Muscle layer of colon (tissue), 2 donors: ENCODE measurements around the gene XAGE3.
"Not testable (repeated sequence)": the region's sequence is repeated elsewhere in the genome, so short reads cannot be mapped to it uniquely, and the experiment has no call there.

ENCODE experiments used
- H3K27ac ChIP-seq: one replicate; pipeline ENCODE4 v1.7.0; 2013; ENCODE audit warnings: low read depth, mild to moderate bottlenecking, low read length, moderate library complexity
- H3K27me3 ChIP-seq, 2 donors: one replicate each; pipeline ENCODE4 v1.7.0; 2013; ENCODE audit warnings: low read length in 2 of 2, mild to moderate bottlenecking in 2 of 2; ENCODE audit not compliant: insufficient read depth in 2 of 2, control insufficient read depth in 1 of 2
- H3K36me3 ChIP-seq: one replicate; pipeline ENCODE4 v1.7.0; 2013; ENCODE audit warnings: mild to moderate bottlenecking, low read length; ENCODE audit not compliant: insufficient read depth
- H3K4me1 ChIP-seq: one replicate; pipeline ENCODE4 v1.7.0; 2013; ENCODE audit warnings: mild to moderate bottlenecking, low read length; ENCODE audit not compliant: insufficient read depth
- H3K4me3 ChIP-seq, 2 donors: one replicate each; pipeline ENCODE4 v1.7.0; 2013; ENCODE audit warnings: low read length in 2 of 2, low read depth in 1 of 2, mild to moderate bottlenecking in 1 of 2, moderate library complexity in 1 of 2
- H3K9ac ChIP-seq: one replicate; pipeline ENCODE4 v1.7.0; 2013; ENCODE audit warnings: low read length
- H3K9me3 ChIP-seq: one replicate; pipeline ENCODE4 v1.7.0; 2013; ENCODE audit warnings: mild to moderate bottlenecking, low read length
- donor health status: abdominal sarcoma.
- donor health status: Adenocarcinoma of cecum.

XAGE3 gene, protein sequence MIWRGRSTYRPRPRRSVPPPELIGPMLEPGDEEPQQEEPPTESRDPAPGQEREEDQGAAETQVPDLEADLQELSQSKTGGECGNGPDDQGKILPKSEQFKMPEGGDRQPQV

DNA sequence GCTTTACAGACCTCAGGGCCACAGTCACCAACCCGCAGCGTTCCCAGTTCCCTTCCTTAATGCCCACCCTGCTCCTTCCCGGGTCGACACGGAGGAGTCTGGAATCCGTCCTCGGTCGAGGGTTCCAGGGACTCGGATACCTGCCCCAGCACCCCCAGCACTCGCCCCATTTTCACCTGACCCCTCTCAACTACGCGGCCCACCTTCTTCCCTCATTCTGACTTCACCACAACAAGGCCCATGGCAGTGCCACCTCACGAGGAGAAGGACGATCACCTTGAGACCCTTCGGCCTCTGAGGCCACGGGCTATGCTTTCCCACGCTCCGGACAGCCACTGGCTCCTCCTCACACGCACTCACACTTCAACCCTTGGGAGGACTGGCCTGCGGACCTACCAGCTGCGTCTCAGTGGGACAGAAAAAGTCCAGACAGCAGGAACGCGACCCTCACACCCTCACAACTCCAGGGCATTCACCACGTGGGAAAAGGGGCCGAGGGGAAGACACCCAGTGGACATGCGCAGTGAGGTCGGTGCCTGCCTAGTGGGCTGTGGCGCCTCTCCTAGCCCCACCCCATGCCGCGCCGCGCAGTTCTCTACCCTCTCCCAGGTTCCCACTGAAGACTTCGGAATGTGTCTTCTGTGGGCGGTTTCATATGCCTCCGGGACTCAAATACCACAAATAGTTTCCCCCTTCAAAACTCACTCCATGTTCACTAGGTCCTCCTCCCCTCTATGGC lies at the start of gene XAGE3:
XAGE3 (minus strand) TSS at position 474 of the 739 bp plus-strand sequence. CDS start 950 bp downstream, outside the sequence.
- Histone ChIP-seq H3K9me3 (no peaks in the 10 kb centered on the region), H3K36me3 (no peaks in the 10 kb centered on the region), H3K27ac (no peak within 1 kb of the TSS), H3K9ac (no peak within 1 kb of the TSS), H3K4me3 (no peak within 1 kb of the TSS), H3K27me3 (peaks cover 0 to 8% of the 10 kb centered on the region in 2 donors), H3K4me1 (no peaks in the 10 kb centered on the region)

GRCh38 chrX:52914704-52915103 lies 46.8 kb upstream of the XAGE3 start:
- not testable (repeated sequence) for H3K9me3 ChIP-seq, H3K27ac ChIP-seq, H3K36me3 ChIP-seq, H3K4me1 ChIP-seq, H3K27me3 ChIP-seq, H3K4me3 ChIP-seq, H3K9ac ChIP-seq

DNA sequence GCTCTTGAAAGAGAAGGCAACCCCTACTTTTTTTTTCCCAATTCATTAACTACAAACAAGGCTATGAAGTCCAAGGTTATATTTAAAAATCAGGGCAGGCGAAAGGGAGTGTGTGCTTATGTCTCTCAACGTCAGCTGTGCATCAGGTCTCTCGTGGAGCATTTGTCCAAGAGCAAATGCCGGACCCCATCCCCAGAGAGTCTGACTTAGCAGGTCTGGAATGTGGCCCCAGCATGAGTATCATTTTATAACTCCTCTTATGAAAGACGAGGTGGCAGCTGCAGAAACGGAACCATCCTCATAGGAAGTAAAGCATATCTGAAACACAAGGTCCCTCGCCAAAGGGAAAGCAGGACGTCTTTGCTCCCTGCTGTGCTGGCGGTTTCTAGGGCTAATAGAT lies 45.8 kb upstream of the XAGE3 start:
- H3K9me3 ChIP-seq, H3K9ac ChIP-seq, H3K27ac ChIP-seq, H3K36me3 ChIP-seq, H3K27me3 ChIP-seq, H3K4me1 ChIP-seq, H3K4me3 ChIP-seq: not testable (repeated sequence)

GRCh38 chrX:52909313-52909969 lies 41.6 kb upstream of the XAGE3 start:
- not testable (repeated sequence) for H3K27me3 ChIP-seq, H3K36me3 ChIP-seq, H3K4me3 ChIP-seq, H3K4me1 ChIP-seq, H3K27ac ChIP-seq, H3K9me3 ChIP-seq, H3K9ac ChIP-seq

DNA sequence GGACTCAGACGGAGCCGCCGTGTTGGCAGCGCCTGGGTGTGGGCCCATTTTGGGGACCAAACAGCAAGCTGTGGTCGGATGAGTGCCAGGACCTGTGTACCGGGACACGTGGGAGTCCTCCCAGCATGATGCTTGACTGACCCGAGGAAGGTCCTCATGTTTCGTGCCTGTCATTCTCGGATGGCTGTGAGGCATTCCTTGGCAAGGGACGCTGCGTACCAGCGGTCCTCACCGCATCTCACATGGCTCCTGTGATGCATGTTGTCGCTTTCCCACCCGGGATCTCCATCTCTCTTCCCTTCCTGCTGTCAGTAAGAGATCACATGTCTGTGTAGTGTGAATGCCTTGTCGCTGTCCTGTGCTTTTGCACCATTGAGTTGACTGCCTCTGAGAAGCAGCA lies 40.0 kb upstream of the XAGE3 start:
- H3K9ac ChIP-seq, H3K4me1 ChIP-seq, H3K36me3 ChIP-seq, H3K9me3 ChIP-seq, H3K27ac ChIP-seq, H3K27me3 ChIP-seq, H3K4me3 ChIP-seq: not testable (repeated sequence)

GRCh38 chrX:52907137-52907536 lies 39.3 kb upstream of the XAGE3 start:
- not testable (repeated sequence) for H3K36me3 ChIP-seq, H3K9me3 ChIP-seq, H3K27me3 ChIP-seq, H3K4me1 ChIP-seq, H3K27ac ChIP-seq, H3K9ac ChIP-seq, H3K4me3 ChIP-seq

DNA sequence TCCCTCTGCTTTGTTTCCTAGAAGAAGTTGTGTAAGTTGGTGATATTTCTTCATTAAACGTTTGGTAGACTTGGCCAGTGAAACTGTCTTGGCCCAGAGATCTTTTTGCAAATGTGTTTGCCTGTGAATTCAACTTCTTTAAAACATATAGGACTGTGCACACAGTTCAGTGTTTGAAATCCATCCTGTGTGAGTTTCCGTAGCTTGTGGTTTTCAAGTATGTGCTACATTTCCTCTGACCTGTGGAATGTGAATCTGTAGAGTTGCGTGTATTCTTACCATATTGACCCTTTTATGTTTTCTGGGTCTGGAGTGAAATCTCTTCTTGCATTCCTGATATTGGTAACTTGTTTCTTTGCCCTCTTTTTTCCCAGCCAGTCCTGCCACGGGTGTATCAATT lies 38.2 kb upstream of the XAGE3 start:
- not testable (repeated sequence) for H3K27ac ChIP-seq, H3K4me3 ChIP-seq, H3K4me1 ChIP-seq, H3K36me3 ChIP-seq, H3K9ac ChIP-seq, H3K9me3 ChIP-seq, H3K27me3 ChIP-seq

DNA sequence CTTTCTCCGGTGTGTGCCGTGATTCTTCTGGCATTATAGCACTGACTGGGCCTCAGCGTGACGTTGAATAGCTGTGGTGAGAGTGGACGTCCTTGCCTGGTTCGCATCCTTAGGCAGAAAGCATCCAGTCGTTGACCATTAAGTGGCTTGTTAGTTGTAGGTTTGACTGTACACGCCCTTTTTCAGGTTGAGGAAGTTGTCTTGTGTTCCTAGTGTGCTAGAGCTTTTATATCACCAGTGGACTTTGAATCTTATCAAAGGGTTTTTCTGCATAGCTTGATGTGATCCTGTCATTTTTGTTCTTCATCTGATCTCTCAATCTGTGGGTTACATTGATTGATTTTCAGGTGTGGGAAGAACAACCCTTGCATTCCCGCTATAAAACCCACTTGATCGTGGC lies 37.6 kb upstream of the XAGE3 start:
- not testable (repeated sequence) for H3K4me3 ChIP-seq, H3K36me3 ChIP-seq, H3K9me3 ChIP-seq, H3K27me3 ChIP-seq, H3K27ac ChIP-seq, H3K4me1 ChIP-seq, H3K9ac ChIP-seq

DNA sequence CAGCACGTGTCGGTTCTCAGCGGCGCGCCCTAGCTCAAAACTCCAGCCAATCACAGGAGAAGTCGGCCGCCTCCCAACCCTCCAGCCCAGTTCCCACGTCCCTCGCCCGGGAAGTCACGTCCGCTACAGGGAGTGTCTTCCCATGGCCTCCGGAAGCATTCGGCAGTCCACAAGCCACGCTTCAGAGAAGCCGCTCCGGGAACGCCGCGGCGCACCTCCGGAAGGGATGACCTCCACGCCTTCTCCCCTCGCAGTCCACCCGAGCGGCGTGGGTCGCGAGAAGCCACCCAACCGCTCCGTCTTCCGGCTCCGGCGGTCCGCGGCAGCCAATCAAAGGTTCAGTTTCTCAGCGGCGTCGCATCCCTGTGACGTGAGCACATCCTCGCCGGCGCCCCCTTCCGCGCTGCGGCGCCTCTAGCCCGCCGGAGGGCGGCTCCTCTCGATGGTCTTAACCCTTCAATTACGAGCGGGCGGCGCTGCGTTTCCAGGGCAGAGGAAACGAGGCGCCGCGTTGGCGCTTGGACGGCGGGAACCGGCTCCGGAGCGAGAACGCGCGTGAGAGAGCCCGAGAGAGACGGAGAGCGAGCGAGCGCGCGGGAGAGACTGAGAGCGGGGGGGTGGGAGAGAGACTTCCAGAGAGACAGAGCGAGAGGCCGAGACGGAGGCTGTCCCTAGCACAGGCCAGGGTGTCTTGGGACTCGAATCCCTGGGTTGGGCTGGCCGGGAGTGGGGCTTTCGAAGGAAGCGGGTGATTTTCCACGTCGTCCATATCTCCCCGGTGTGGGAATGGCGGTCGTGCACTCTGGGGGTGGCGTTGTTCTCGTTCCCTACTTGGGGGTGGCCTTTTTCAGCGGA lies 29.2 kb upstream of the XAGE3 start, which contains the start of gene FAM156B:
FAM156B (plus strand) TSS at position 476 of the 855 bp plus-strand sequence. CDS start 9,896 bp downstream, outside the sequence.
- H3K4me3 ChIP-seq, H3K27ac ChIP-seq, H3K27me3 ChIP-seq, H3K36me3 ChIP-seq, H3K9me3 ChIP-seq, H3K4me1 ChIP-seq, H3K9ac ChIP-seq: not testable (repeated sequence)

DNA sequence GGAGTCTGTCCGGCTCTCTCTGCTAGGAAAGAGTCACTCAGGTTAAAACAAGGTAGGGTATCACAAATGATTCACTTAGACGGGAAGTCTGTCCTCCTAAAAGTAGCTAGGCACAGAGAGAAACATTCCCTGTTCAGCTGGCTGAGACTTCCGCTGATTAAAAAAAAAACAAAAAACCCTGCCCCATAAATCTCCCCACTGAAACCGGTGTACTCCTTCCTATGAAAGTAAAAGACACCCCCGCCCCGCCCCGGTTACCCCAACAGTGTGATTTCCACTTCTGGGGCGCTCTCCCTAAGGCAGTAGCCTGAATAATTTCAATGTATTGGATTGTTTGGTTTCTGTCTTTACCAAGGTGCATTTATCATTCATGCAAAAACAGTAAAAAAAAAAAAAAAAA lies 28.6 kb upstream of the XAGE3 start:
- not testable (repeated sequence) for H3K9me3 ChIP-seq, H3K27me3 ChIP-seq, H3K27ac ChIP-seq, H3K4me3 ChIP-seq, H3K9ac ChIP-seq, H3K4me1 ChIP-seq, H3K36me3 ChIP-seq

DNA sequence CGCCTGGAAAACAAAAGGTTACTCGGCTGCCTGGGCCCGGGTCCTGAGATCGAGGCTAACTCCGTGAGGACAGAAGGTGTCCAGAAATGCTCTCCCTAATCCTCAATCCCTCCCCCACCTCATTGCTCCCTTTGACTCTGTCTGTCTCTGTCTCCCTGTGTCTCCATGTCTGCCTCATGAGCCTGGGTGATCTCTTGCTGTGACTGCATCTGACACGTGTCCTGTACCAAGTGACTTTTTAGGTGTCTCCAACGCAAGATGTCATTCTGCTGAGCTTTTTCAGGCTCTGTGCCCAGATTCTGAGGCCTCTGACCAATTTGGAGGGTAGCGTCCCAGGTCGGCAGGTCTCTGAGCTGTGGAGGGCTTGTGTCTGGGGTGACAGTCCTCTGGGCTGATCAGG lies 20.2 kb upstream of the XAGE3 start:
- H3K27ac ChIP-seq, H3K9me3 ChIP-seq, H3K9ac ChIP-seq, H3K4me3 ChIP-seq, H3K4me1 ChIP-seq, H3K36me3 ChIP-seq, H3K27me3 ChIP-seq: not testable (repeated sequence)
